Measurements from ENCODE around the gene SCD5.

DNA sequence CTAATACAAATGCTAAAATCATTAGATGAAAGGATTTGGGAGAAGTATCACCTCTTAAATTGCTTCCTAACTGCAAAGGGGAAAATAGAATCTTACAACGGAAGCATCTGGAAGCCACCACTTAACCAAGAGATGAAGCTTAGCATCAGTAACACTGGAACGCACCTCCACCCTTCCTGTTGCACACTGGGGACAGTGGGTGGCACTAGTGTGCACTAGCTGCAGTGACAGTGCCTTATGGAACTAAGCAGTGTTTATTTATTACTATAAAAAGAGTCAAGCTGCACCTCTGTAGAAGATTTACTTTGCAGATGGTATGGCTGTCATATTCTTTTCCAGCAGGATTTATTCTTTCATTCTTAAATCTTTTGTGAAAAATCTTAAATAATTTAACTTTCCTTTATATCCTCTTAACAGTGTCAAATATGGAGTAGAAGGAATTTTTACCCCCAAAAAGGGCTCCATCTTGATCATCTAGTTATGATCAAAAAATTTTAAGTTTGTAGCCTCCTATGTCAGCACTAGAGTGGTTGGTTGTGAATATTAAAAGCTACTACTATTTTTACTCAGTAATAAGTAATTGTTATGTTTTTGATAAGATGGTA is 76.7 kb downstream of the SCD5 start:
- TF ChIP-seq, protein P1, sequence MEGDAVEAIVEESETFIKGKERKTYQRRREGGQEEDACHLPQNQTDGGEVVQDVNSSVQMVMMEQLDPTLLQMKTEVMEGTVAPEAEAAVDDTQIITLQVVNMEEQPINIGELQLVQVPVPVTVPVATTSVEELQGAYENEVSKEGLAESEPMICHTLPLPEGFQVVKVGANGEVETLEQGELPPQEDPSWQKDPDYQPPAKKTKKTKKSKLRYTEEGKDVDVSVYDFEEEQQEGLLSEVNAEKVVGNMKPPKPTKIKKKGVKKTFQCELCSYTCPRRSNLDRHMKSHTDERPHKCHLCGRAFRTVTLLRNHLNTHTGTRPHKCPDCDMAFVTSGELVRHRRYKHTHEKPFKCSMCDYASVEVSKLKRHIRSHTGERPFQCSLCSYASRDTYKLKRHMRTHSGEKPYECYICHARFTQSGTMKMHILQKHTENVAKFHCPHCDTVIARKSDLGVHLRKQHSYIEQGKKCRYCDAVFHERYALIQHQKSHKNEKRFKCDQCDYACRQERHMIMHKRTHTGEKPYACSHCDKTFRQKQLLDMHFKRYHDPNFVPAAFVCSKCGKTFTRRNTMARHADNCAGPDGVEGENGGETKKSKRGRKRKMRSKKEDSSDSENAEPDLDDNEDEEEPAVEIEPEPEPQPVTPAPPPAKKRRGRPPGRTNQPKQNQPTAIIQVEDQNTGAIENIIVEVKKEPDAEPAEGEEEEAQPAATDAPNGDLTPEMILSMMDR (IDR thresholded peaks at IDR 0.05) = peak in 3 of 5 experiments; percentile 29 to 41 (median 32)
- TF ChIP-seq POLR2A (IDR thresholded peaks at IDR 0.05) = no peak

All from tibial nerve (tissue), 3 donors.